ENCODE data around the gene MCAM. TPM values are rescaled to one million over a fixed set of nuclear protein-coding genes. Genes with fewer than 3 reads are reported as not detected.
A peak's percentile ranks its signal among the peaks of the same experiment; 100 is the strongest.

Gene MCAM
- total and polyA plus RNA-seq, 8 donors: 7.3 to 379 (median 70.4) TPM

DNA sequence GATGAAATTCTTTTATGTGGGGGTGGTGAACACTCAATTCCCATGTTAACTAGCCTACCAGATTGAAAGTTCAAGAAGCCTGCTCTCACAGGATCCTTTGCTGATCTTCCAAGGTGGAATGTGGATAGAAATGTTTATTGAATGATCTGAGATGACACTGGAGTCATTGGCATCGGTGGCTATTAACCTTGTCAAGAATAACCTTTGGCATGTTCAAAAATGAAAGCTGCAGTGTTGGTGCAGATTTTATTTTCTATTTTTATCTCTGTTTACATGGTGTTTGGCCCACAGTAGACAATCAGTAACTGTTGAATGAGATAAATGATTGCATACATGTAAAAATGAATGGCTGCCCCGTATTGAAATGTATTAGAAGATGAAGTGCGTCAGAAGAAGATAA, 19.0 kb downstream of the MCAM start:
- DNase-seq: no peak
- peak overlapping the region in 2 of 5 donors; percentile 14 to 72 for H3K27ac ChIP-seq

DNA sequence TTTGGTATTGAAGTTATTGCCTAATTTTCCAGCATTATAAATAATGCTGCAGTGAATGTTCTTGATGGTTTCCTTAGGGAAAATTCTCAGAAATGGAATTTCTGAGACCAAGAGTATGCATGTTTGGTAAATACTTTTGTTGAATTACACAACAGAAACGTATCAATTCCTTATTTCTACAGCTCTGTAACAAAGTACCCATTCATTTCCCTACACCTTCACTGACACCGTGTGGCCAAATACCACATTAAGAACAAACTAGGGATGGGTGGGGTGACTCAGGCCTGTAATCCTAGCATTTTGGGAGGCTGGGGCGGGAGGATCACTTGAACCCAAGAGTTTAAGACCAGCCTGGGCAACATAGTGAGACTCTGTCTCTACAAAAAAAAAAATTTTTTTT, 21.8 kb downstream of the MCAM start:
- no peak for DNase-seq
- Histone ChIP-seq H3K36me3 (peaks cover 34 to 75% (median 66%) of the 10 kb centered on the region in 4 donors), H3K27ac (no peak overlapping the region), H3K4me1 (peaks cover 0 to 22% (median 14%) of the 10 kb centered on the region in 4 donors), H3K9me3 (peaks cover 0 to 12% (median 7%) of the 10 kb centered on the region in 4 donors), H3K4me3 (no peak overlapping the region), H3K27me3 (no peaks in the 10 kb centered on the region)
- intact Hi-C loops (cut with DNase I; ENCODE audit: low total_unique reads): no loop called here
- 44 to 64% (median 46%) methylated on average over 3 of the region's 3 CpGs for WGBS, 5 donors
- no peak for TF ChIP-seq POLR2AphosphoS5 (IDR thresholded peaks at IDR 0.05)
- no peak for TF ChIP-seq POLR2A (IDR thresholded peaks at IDR 0.05)

More for the DNA sequence above, 19.0 kb downstream of the MCAM start:
- H3K36me3 ChIP-seq: peaks cover 38 to 85% (median 75%) of the 10 kb centered on the region in 4 donors
- no peaks in the 10 kb centered on the region for H3K9me3 ChIP-seq
- 48 to 70% (median 58%) methylated on average over 3 of the region's 3 CpGs for WGBS, 5 donors
- H3K4me1 ChIP-seq: peaks cover 0 to 32% (median 18%) of the 10 kb centered on the region in 4 donors
- intact Hi-C loops (cut with DNase I; ENCODE audit: low total_unique reads): no loop called here
- H3K4me3 ChIP-seq: no peak overlapping the region
- no peaks in the 10 kb centered on the region for H3K27me3 ChIP-seq
- TF ChIP-seq EP300 (IDR thresholded peaks at IDR 0.05): no peak
- TF ChIP-seq POLR2A (IDR thresholded peaks at IDR 0.05): no peak

DNA sequence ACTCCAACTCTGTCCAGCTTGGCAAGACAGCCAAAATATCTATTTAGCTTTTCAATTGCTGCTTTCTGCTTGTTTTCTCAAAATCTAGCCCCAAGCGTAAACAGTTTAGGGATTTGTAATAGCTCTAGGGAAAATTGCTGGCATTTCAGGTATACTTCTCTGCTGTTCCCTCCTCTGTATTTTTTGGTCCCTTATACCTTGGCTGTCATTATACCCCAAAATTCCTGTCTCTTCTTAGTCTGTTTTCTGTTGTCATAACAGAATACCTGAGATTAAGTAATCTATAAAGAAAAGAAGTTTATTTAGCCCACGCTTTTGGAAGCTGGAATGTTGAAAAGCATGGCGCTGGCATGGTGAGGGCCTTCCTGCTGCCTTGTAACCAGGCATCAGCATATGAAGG, 23.5 kb downstream of the MCAM start:
- TF ChIP-seq POLR2AphosphoS5 (IDR thresholded peaks at IDR 0.05): no peak
- no peak for TF ChIP-seq EP300 (IDR thresholded peaks at IDR 0.05)
- no peak for TF ChIP-seq POLR2A (IDR thresholded peaks at IDR 0.05)
- TF ChIP-seq, protein P1, sequence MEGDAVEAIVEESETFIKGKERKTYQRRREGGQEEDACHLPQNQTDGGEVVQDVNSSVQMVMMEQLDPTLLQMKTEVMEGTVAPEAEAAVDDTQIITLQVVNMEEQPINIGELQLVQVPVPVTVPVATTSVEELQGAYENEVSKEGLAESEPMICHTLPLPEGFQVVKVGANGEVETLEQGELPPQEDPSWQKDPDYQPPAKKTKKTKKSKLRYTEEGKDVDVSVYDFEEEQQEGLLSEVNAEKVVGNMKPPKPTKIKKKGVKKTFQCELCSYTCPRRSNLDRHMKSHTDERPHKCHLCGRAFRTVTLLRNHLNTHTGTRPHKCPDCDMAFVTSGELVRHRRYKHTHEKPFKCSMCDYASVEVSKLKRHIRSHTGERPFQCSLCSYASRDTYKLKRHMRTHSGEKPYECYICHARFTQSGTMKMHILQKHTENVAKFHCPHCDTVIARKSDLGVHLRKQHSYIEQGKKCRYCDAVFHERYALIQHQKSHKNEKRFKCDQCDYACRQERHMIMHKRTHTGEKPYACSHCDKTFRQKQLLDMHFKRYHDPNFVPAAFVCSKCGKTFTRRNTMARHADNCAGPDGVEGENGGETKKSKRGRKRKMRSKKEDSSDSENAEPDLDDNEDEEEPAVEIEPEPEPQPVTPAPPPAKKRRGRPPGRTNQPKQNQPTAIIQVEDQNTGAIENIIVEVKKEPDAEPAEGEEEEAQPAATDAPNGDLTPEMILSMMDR (IDR thresholded peaks at IDR 0.05): no peak
- peaks cover 0 to 12% (median 7%) of the 10 kb centered on the region in 4 donors for H3K9me3 ChIP-seq
- no peak overlapping the region for H3K4me3 ChIP-seq
- no peak overlapping the region for H3K27ac ChIP-seq
- intact Hi-C loops (cut with DNase I; ENCODE audit: low total_unique reads): no loop called here
- no peak for DNase-seq
- no peaks in the 10 kb centered on the region for H3K27me3 ChIP-seq
- H3K36me3 ChIP-seq: peaks cover 16 to 66% (median 62%) of the 10 kb centered on the region in 4 donors
- 91 to 98% (median 93%) methylated on average over 3 of the region's 3 CpGs for WGBS, 5 donors
- peaks cover 0 to 17% (median 9%) of the 10 kb centered on the region in 4 donors for H3K4me1 ChIP-seq

DNA sequence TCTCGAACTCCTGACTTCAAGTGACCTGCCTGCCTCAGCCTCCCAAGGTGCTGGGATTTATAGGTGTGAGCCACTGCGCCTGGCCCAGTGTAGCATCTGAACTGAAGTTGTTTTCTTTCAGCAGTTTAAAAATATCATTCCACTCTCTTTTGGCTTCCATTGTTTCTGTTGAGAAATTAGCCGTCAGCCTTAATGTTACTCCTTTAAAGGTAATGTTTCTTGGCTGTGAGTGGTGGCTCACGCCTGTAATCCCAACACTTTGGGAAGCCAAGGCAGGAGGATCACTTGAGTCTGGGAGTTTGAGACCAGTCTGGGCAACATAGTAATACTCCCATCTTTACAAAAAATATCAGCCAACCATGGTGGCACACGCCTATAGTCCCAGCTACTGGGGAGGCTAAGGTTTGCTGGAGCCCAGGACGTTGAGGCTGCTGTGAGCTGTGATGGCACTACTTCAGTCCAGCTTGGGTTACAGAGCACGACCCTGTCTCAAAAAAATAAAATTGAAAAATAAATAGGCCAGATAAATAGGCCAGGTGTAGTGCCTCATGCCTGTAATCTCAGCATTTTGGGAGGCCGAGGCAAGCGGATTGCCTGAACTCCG, 25.9 kb downstream of the MCAM start:
- Histone ChIP-seq H3K4me3 (no peak overlapping the region), H3K9me3 (peaks cover 0 to 12% (median 7%) of the 10 kb centered on the region in 4 donors), H3K36me3 (peaks cover 12 to 70% (median 67%) of the 10 kb centered on the region in 4 donors), H3K27me3 (no peaks in the 10 kb centered on the region), H3K27ac (no peak overlapping the region), H3K4me1 (no peaks in the 10 kb centered on the region)
- no peak for DNase-seq
- TF ChIP-seq, protein P1 (IDR thresholded peaks at IDR 0.05): no peak
- no peak for TF ChIP-seq POLR2AphosphoS5 (IDR thresholded peaks at IDR 0.05)
- no peak for TF ChIP-seq EP300 (IDR thresholded peaks at IDR 0.05)
- no peak for TF ChIP-seq POLR2A (IDR thresholded peaks at IDR 0.05)
- intact Hi-C loops (cut with DNase I; ENCODE audit: low total_unique reads): no loop called here
- WGBS, 5 donors: 95 to 99% (median 97%) methylated on average over 10 of the region's 10 CpGs

DNA sequence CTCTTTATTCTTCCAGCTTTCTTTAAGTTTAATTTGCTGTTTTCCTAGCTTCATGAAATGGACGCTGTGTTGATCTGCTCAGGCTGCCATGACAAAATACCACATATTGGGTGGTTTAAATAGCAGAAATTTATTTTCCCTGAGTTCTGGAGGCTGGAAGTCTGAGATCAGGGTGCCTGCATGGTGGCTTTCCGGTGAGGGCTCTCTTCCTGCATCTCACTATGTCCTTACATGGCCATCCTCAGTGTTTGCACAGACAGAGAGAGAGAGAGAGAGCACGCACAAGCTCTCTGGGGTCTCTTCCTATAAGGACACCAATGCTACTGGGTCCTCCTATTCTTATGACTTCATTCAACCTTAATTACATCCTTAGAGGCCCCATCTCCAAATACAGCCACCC, 28.7 kb downstream of the MCAM start:
- no peak for DNase-seq
- H3K4me3 ChIP-seq: no peak overlapping the region
- H3K4me1 ChIP-seq: peaks cover 0 to 10% (median 6%) of the 10 kb centered on the region in 4 donors
- TF ChIP-seq, protein P1 (IDR thresholded peaks at IDR 0.05): no peak
- TF ChIP-seq EP300 (IDR thresholded peaks at IDR 0.05) (no peak), POLR2A (IDR thresholded peaks at IDR 0.05) (no peak), POLR2AphosphoS5 (IDR thresholded peaks at IDR 0.05) (no peak)
- no peak overlapping the region for H3K27ac ChIP-seq
- 83 to 98% (median 95%) methylated on average over 3 of the region's 3 CpGs for WGBS, 5 donors
- peaks cover 24 to 72% (median 65%) of the 10 kb centered on the region in 4 donors for H3K36me3 ChIP-seq
- intact Hi-C loops (cut with DNase I; ENCODE audit: low total_unique reads): no loop called here
- no peaks in the 10 kb centered on the region for H3K27me3 ChIP-seq
- H3K9me3 ChIP-seq: peaks cover 0 to 12% (median 7%) of the 10 kb centered on the region in 4 donors
